ENCODE results near the gene RAB28.

Gene RAB28

DNA sequence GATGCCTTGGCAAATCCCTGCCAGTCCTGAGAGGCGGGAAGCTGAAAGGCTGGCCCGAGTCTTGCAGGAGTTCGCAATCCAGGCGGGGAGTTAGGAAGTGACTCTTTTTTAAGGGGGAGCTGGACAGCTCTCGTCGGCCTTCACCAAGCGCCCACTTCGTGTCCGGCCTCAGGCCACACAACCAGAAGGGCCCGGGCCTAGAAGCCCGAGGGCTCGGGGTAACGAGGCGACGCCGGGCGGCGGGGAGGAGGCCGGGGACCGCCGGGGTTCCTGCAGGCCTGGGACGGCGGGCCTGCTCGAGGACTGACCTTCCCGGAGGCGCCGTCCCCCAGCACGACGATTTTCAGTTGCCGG, 395 bp downstream of the RAB28 start:
- TF ChIP-seq, protein P1, sequence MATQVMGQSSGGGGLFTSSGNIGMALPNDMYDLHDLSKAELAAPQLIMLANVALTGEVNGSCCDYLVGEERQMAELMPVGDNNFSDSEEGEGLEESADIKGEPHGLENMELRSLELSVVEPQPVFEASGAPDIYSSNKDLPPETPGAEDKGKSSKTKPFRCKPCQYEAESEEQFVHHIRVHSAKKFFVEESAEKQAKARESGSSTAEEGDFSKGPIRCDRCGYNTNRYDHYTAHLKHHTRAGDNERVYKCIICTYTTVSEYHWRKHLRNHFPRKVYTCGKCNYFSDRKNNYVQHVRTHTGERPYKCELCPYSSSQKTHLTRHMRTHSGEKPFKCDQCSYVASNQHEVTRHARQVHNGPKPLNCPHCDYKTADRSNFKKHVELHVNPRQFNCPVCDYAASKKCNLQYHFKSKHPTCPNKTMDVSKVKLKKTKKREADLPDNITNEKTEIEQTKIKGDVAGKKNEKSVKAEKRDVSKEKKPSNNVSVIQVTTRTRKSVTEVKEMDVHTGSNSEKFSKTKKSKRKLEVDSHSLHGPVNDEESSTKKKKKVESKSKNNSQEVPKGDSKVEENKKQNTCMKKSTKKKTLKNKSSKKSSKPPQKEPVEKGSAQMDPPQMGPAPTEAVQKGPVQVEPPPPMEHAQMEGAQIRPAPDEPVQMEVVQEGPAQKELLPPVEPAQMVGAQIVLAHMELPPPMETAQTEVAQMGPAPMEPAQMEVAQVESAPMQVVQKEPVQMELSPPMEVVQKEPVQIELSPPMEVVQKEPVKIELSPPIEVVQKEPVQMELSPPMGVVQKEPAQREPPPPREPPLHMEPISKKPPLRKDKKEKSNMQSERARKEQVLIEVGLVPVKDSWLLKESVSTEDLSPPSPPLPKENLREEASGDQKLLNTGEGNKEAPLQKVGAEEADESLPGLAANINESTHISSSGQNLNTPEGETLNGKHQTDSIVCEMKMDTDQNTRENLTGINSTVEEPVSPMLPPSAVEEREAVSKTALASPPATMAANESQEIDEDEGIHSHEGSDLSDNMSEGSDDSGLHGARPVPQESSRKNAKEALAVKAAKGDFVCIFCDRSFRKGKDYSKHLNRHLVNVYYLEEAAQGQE (IDR thresholded peaks at IDR 0.05; ENCODE audit: insufficient read depth in 1 of 2, low read depth in 2 of 2, low read length in 2 of 2), result peak; percentile 57 to 84; a peak in 3 of 4 replicates
- TF ChIP-seq TAF1 (IDR thresholded peaks at IDR 0.05; ENCODE audit: borderline replicate concordance, insufficient read depth, low read length), result no peak

DNA sequence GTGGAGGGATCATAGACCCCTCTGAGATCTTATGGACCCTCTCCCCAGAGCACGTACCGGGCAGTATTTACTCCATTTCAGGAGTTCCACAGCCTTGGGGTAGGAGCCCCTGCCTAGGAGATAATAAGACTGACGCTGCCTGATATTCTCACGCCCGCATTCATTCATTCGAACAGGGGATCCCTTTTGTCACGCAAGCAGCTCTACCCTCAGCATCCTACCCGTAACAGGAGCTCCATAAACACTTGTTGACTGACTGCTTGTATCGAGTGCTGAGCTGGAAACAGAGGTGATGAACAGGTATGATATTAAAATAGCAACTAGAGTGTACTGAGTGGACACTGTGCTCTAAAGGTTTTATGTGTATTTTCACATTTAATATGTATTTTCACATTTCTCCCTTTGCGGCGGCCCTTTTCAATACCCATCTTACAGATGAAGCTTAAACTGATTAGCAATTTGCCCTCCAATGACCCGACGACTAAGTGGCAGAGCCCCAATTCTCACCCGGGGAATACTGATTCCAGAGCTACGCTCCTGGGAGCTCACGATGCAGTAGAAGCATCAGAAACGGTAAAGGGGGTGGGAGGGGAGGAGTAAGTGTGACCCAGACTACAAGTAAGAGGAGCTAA, 888 bp downstream of the RAB28 start:
- TF ChIP-seq TAF1 (IDR thresholded peaks at IDR 0.05; ENCODE audit: borderline replicate concordance, insufficient read depth, low read length), result no peak
- TF ChIP-seq POLR2AphosphoS5 (IDR thresholded peaks at IDR 0.05; ENCODE audit: low read depth, low read length), result no peak
- TF ChIP-seq FOXP2 (optimal IDR thresholded peaks at IDR 0.05; ENCODE audit: borderline replicate concordance, extremely low read depth, extremely low read length, insufficient read depth), result no peak
- no peak for TF ChIP-seq SIN3A (IDR thresholded peaks at IDR 0.05; ENCODE audit: borderline replicate concordance, insufficient read depth, low read length)
- TF ChIP-seq, protein P1 (IDR thresholded peaks at IDR 0.05; ENCODE audit: insufficient read depth in 1 of 2, low read depth in 2 of 2, low read length in 2 of 2), result no peak

DNA sequence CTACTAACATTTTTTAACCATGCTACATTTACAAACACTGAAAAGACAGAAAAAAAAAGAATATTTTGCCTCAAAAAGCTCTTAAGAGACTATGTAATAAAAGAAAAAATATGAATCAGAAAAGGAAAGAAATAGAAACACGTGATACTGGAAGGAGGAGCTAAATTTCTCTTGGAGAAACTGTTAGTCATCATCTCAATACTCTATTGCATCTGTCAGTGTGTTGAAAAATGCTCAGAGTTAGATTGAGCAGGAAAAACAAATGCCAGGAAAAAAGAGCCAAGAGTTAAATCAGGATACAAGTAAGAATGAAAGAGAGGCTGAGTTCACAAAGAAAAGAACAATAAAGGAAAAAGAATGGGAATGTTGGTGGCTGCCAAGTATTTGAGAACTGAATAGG, 2.6 kb downstream of the RAB28 start:
- TF ChIP-seq POLR2AphosphoS5 (IDR thresholded peaks at IDR 0.05; ENCODE audit: low read depth, low read length), result no peak
- TF ChIP-seq FOXP2 (optimal IDR thresholded peaks at IDR 0.05; ENCODE audit: borderline replicate concordance, extremely low read depth, extremely low read length, insufficient read depth), result no peak
- TF ChIP-seq SIN3A (IDR thresholded peaks at IDR 0.05; ENCODE audit: borderline replicate concordance, insufficient read depth, low read length), result no peak
- TF ChIP-seq TAF1 (IDR thresholded peaks at IDR 0.05; ENCODE audit: borderline replicate concordance, insufficient read depth, low read length), result no peak
- TF ChIP-seq, protein P1 (IDR thresholded peaks at IDR 0.05; ENCODE audit: insufficient read depth in 1 of 2, low read depth in 2 of 2, low read length in 2 of 2), result no peak

DNA sequence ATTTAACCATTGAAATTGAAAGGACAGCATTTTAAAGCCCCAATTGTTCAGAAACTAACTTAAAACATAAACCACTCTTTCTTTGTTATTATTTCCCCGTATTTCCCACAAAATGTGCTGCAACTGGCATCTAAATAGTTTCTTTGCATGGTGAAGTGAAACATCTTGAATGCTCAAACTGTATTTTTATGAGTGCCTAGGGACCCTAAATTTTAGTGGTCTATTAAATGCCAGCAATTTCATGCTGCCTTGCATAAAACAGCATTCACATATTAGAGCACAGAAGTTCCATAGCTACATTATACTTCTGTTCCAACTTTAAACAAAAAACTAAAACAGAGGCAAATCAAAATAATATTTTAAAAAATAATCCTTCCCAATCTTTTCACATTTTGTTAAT, 5.4 kb downstream of the RAB28 start:
- no peak for TF ChIP-seq SIN3A (IDR thresholded peaks at IDR 0.05; ENCODE audit: borderline replicate concordance, insufficient read depth, low read length)
- TF ChIP-seq, protein P1 (IDR thresholded peaks at IDR 0.05; ENCODE audit: insufficient read depth in 1 of 2, low read depth in 2 of 2, low read length in 2 of 2), result no peak
- TF ChIP-seq POLR2AphosphoS5 (IDR thresholded peaks at IDR 0.05; ENCODE audit: low read depth, low read length), result no peak
- TF ChIP-seq TAF1 (IDR thresholded peaks at IDR 0.05; ENCODE audit: borderline replicate concordance, insufficient read depth, low read length), result no peak
- no peak for TF ChIP-seq FOXP2 (optimal IDR thresholded peaks at IDR 0.05; ENCODE audit: borderline replicate concordance, extremely low read depth, extremely low read length, insufficient read depth)

DNA sequence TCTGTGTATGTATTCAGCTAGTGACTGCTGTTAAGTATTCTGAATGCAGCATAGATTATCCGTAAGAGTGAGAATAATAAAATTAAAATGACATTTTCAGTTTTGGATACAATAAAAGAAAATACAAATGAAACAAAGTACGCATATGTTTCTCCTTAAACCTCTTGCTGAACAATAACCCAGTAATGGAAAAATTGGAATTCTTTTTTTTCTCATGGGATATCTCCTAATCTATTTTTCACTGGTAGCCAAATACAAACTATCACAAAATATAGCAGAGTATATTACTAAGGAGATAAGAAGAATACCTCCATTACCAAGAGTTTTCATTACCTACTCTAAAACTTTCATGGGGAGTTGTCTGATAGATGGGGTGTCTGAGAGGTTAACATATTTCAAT, 6.0 kb downstream of the RAB28 start:
- TF ChIP-seq TAF1 (IDR thresholded peaks at IDR 0.05; ENCODE audit: borderline replicate concordance, insufficient read depth, low read length) (no peak), POLR2AphosphoS5 (IDR thresholded peaks at IDR 0.05; ENCODE audit: low read depth, low read length) (no peak), FOXP2 (optimal IDR thresholded peaks at IDR 0.05; ENCODE audit: borderline replicate concordance, extremely low read depth, extremely low read length, insufficient read depth) (no peak), SIN3A (IDR thresholded peaks at IDR 0.05; ENCODE audit: borderline replicate concordance, insufficient read depth, low read length) (no peak)
- TF ChIP-seq, protein P1 (IDR thresholded peaks at IDR 0.05; ENCODE audit: insufficient read depth in 1 of 2, low read depth in 2 of 2, low read length in 2 of 2), result no peak
